Left renal cortex interstitium (tissue), 4 donors: ENCODE measurements around the gene SUCLA2. TPM values are rescaled to one million over a fixed set of nuclear protein-coding genes. Genes with fewer than 3 reads are reported as not detected.
"Not testable (repeated sequence)": the region's sequence is repeated elsewhere in the genome, so short reads cannot be mapped to it uniquely, and the experiment has no call there.

Source experiments
- DNase-seq, 4 donors: peaks; one replicate each; pipeline ENCODE4 v3.0.0-alpha.2; 2013; ENCODE audit warnings: low read depth in 4 of 4, low spot score in 2 of 4, missing footprints in 1 of 4
- polyA plus RNA-seq, 4 donors: library from polyadenylated mRNA; unstranded; fragments of 120-200 nt; gene quantifications; one replicate each; pipeline ENCODE4 v1.2.1, GENCODE V29; 2013; ENCODE audit not compliant: insufficient read length in 4 of 4

SUCLA2 gene
- polyA plus RNA-seq = 100 to 1,000 TPM in 1 of 4 donors, 10 to 100 TPM in 3; 79.5 to 112 (median 91.6) TPM

DNA sequence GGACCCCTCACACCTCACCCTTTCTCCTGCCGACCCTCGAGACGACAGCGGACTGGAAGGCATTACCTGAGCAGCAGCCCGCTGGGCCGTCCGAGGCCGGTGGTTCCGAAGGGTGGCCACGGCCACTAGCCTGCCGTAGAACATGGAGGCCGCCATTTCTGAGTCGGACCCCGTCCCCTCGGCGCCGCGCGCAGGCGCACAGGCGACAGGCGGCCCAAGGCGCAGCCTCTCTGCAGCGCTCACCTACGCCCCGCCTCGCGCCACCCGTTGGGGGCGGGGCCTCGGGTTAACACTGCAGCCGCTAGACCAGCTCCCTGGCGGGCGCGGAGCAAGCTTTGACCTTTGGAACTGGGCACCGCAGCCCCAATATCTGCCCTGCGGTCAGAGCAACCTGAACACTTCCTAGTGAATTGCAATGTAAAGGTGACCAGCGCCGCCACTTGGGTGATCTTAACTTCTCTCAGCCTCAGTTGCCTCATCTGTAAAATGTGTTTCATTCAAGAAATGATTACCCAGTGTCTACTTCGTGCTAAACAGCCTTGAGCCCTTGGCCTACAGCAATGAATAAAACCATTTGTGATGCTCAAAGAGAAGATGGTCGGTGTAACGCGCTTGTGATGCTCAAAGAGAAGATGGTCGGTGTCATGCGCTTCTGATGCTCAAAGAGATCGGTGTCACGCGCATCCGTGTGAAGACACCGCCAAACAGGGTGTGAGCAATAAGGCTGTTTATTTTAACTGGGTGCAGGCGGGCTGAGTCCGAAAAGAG, at the start of gene SUCLA2:
Gene SUCLA2, minus strand, starts transcription at position 160 of the 768 bp plus-strand sequence. Its CDS starts 4 bp downstream, at position 156.
- peak; percentile 62 to 89 (median 81) for DNase-seq

DNA sequence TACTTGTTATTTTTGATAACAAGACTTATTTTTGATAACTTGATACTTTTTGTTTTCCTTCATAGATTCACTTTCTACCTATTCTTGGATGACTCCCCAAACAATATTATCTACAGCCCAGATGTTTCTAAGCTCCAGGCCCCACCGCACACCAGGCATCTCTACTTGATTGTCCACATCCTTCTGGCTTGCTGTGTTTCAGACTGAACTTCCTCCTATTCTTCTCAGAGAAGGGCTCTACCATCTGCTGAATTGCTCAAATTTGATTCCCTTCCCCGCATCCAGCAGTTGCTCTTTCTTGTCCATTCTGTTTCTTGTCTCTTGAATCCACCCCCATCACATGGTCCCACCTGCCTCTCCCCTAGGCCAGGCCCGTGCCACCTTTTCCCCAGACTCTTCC, 49.5 kb upstream of the SUCLA2 start:
- DNase-seq = no peak

DNA sequence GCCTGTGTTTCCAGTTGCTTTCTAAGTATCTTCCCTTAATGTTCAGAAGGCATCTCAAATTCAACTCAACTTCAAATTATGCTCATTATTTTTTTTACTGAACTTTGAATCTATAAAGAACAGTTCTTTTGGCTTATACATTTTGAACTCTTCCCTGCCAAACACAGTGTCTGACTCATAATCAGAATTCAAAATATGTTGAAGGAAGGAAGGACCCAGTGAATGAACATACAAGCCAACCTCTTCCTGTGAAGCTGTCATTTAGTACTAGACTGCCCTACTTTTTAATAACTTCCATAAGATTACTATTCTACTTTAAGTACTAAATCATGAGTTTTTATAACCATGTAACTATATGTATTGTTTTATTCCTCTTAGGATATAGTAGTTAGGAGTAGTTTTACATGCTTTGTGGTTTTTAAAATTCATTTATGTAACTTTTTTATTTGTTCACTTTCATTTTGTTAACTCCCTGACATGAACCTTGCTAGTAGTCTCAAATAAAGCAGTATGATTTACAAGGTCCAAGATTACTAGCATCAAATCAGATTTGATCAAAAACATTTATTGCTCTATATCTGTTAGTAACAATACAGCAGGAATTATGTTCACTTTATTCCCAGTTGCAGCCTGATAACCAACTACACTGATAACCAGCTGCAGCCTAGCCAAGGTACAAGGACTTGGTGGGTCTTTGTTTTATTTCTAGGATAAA, 42.9 kb upstream of the SUCLA2 start:
- no peak for DNase-seq

DNA sequence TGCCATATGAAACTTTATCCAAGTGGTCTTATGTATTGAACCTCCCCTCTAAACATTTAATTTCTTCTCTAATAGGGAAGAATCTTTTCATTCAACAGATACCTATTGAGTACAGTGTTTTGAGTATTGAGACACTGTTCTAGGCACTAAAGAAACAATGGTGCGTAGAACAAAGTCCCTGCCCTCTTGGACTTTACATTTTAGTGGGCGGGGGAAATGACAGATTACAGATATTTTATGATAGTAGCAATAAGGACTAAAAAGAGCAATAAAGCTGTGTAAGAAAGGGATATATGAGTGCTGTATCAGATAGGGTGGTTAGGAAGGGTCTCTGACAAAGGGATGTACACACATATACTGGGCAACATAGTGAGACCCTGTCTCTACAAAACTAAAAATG, 41.8 kb upstream of the SUCLA2 start:
- no peak for DNase-seq

DNA sequence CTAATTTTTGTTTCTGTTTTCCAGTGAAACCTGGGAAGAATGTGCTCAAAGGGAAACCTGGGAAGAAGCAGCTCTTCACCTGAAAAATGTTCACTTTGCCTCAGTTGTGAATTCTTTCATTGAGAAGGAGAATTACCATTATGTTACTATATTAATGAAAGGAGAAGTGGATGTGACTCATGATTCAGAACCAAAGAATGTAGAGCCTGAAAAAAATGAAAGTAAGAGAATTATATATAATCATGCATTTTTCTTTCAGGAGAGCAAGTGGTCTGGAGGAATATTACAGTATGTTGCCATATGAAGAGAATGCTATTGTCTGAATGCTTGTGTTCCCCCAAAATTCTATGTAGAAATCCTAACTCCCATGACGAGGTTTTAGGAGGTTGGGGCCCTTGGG, 39.8 kb upstream of the SUCLA2 start:
- DNase-seq = no peak

GRCh38 chr13:48040049-48040448, 39.0 kb upstream of the SUCLA2 start:
- no peak for DNase-seq

GRCh38 chr13:48038761-48039160, 37.7 kb upstream of the SUCLA2 start:
- no peak for DNase-seq

GRCh38 chr13:48037346-48038173, 36.5 kb upstream of the SUCLA2 start, which contains the start of gene NUDT15:
Gene NUDT15, plus strand, starts transcription at chr13:48037726. Its CDS starts 21 bp downstream, at chr13:48037747.
- DNase-seq = peak; percentile 92 to 96 (median 96)

- no peak for DNase-seq
Observed at GRCh38 chr13:48029859-48030258, 28.8 kb upstream of the SUCLA2 start.

- DNase-seq = no peak
Observed at GRCh38 chr13:48028066-48028465, 27.0 kb upstream of the SUCLA2 start.

GRCh38 chr13:48019796-48020195, 18.7 kb upstream of the SUCLA2 start:
- DNase-seq = no peak

GRCh38 chr13:48018637-48019036, 17.6 kb upstream of the SUCLA2 start:
- DNase-seq = no peak

- DNase-seq = no peak
Observed at GRCh38 chr13:48014359-48014758, 13.3 kb upstream of the SUCLA2 start.

DNA sequence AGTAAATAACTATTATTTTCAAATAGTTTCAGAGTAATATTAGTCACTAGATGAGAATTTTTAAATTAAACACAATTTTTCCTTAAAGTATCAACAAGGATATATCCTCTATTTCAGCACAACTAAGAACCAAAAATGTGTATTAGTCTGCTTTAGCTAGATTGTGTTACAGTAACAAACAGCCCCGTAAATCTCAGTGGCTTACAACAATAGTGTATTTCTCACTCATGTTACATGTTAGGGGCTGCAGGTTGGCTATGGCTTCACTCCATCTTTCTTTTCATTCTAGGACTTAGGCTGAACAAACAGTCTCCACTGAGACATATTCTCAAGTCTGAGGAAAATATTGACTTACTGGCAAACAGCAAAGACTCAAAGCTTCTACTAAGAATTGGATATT, 11.6 kb upstream of the SUCLA2 start:
- no peak for DNase-seq

DNA sequence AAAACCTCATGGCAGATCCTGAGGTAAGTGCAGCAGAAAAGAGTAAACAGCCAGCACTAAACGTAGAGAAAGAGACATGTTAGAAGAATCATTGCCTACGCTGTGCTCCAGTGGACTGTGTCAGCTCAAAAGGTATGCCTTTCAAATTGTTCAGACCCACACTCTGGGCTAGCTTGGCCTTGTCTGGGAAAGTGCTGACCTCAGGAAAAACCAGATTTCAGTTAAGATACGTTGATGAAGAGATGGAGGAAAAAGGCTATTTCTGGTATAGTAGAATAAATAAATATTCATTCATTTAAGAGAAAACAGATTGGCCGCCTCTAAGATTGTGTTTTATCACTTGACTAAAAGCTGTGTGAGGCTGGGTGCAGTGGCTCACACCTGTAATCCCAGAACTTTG, 9.6 kb upstream of the SUCLA2 start:
- DNase-seq = no peak

GRCh38 chr13:48009284-48009683, 8.2 kb upstream of the SUCLA2 start:
- no peak for DNase-seq

DNA sequence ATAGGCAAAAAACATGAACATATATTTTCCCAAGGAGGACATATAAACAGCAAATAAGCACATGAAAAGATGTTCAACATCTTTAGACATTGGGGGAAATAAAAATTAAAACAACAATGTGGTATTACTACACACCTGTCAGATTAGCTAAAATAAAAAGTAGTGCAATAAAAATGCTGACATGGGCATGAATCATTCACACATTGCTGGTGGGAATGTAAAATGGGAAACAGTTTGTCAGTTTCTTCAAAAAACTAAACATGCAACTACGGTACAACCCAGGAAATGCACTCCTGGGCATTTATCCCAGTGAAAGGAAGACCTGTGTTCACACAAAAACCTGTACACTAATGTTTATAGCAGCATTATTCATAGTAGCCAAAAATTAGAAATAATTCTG, 5.3 kb upstream of the SUCLA2 start:
- DNase-seq = no peak

DNA sequence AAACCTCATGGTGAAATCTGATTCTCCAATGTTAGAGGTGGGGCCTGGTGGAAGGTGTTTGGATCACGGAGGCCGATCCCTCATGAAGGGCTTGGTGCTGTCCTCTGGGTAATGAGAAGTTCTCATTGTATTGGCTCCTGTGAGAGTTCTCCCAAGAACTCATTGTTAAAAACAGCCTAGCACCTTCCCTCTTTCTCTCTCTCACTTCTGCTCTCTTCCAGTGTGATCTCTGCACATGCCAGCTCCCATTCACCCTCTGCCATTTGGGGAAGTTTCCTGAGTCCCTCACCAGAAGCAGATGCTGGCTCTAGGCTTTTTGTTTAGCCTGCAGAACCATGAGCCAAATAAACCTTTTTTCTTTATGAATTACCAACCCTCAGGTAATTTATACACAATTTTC, 3.1 kb upstream of the SUCLA2 start:
- no peak for DNase-seq

GRCh38 chr13:48001999-48002398, 926 bp upstream of the SUCLA2 start:
- not testable (repeated sequence) for DNase-seq

DNA sequence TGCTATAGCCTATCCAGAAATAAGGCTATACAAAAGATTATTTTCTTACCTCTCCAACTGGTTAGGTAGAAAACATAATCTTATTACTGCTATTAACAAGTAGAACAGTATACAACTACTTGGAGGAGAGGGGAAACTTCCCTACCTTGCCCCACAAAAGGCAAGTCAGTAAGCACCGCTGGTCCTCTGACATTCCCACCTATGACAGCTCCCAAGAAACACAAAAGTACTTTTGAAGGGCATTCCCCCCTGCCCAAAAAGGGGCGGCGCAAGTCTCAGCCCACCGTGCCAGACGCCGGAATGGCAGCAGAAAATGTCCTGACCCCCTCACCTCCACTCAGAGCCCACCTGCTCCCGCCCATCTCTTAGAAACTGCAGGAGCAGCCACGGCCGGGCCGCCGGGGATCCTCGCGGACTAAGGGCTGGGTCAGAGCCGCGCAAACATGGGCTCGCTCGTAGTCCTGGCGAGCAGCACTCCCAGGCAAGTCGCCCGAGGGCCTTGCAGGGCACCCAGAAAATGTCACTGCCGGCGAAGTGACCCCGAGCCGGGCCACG, 437 bp downstream of the SUCLA2 start:
- peak in 2 of 4 donors; percentile 14 to 30 for DNase-seq

- no peak for DNase-seq
Observed at GRCh38 chr13:47999973-48000372, 1.1 kb downstream of the SUCLA2 start.
